ENCODE data around the gene TMEM266.

The TMEM266 gene

GRCh38 chr15:76168237-76168984 lies 108.6 kb downstream of the TMEM266 start:
- H3K4me3 ChIP-seq (ENCODE audit: insufficient read depth, low read depth, low read length, poor library complexity, severe bottlenecking) = no peak overlapping the region
- no peaks in the 10 kb centered on the region for H3K36me3 ChIP-seq (ENCODE audit: control insufficient read depth, insufficient read depth, low read length)
- H3K27ac ChIP-seq (ENCODE audit: insufficient read depth, low read length, poor library complexity, severe bottlenecking) = no peak overlapping the region
- no peaks in the 10 kb centered on the region for H3K9me3 ChIP-seq (ENCODE audit: control insufficient read depth, low read length)
- no peaks in the 10 kb centered on the region for H3K27me3 ChIP-seq (replicated peaks; ENCODE audit: control insufficient read depth, insufficient read depth, low read length, poor library complexity, severe bottlenecking)
- H3K4me1 ChIP-seq (ENCODE audit: control insufficient read depth, insufficient read depth, low read length, poor library complexity, severe bottlenecking) = no peaks in the 10 kb centered on the region
- DNase-seq = no peak

GRCh38 chr15:76169018-76169417 lies 109.2 kb downstream of the TMEM266 start:
- Histone ChIP-seq H3K27ac (ENCODE audit: insufficient read depth, low read length, poor library complexity, severe bottlenecking) (no peak overlapping the region), H3K27me3 (replicated peaks; ENCODE audit: control insufficient read depth, insufficient read depth, low read length, poor library complexity, severe bottlenecking) (no peaks in the 10 kb centered on the region), H3K36me3 (ENCODE audit: control insufficient read depth, insufficient read depth, low read length) (no peaks in the 10 kb centered on the region), H3K9me3 (ENCODE audit: control insufficient read depth, low read length) (no peaks in the 10 kb centered on the region), H3K4me3 (ENCODE audit: insufficient read depth, low read depth, low read length, poor library complexity, severe bottlenecking) (no peak overlapping the region), H3K4me1 (ENCODE audit: control insufficient read depth, insufficient read depth, low read length, poor library complexity, severe bottlenecking) (no peaks in the 10 kb centered on the region)
- DNase-seq = no peak

GRCh38 chr15:76169911-76170800 lies 110.4 kb downstream of the TMEM266 start:
- no peaks in the 10 kb centered on the region for H3K4me1 ChIP-seq (ENCODE audit: control insufficient read depth, insufficient read depth, low read length, poor library complexity, severe bottlenecking)
- no peak overlapping the region for H3K27ac ChIP-seq (ENCODE audit: insufficient read depth, low read length, poor library complexity, severe bottlenecking)
- DNase-seq = no peak
- H3K9me3 ChIP-seq (ENCODE audit: control insufficient read depth, low read length) = no peaks in the 10 kb centered on the region
- H3K27me3 ChIP-seq (replicated peaks; ENCODE audit: control insufficient read depth, insufficient read depth, low read length, poor library complexity, severe bottlenecking) = peaks cover 3% of the 10 kb centered on the region
- H3K36me3 ChIP-seq (ENCODE audit: control insufficient read depth, insufficient read depth, low read length) = no peaks in the 10 kb centered on the region
- no peak overlapping the region for H3K4me3 ChIP-seq (ENCODE audit: insufficient read depth, low read depth, low read length, poor library complexity, severe bottlenecking)

- Histone ChIP-seq H3K4me1 (ENCODE audit: control insufficient read depth, insufficient read depth, low read length, poor library complexity, severe bottlenecking) (no peaks in the 10 kb centered on the region), H3K36me3 (ENCODE audit: control insufficient read depth, insufficient read depth, low read length) (no peaks in the 10 kb centered on the region), H3K27ac (ENCODE audit: insufficient read depth, low read length, poor library complexity, severe bottlenecking) (no peak overlapping the region), H3K4me3 (ENCODE audit: insufficient read depth, low read depth, low read length, poor library complexity, severe bottlenecking) (no peak overlapping the region), H3K27me3 (replicated peaks; ENCODE audit: control insufficient read depth, insufficient read depth, low read length, poor library complexity, severe bottlenecking) (peaks cover 3% of the 10 kb centered on the region), H3K9me3 (ENCODE audit: control insufficient read depth, low read length) (no peaks in the 10 kb centered on the region)
- DNase-seq = no peak
Measured at GRCh38 chr15:76172782-76173181, 113.0 kb downstream of the TMEM266 start.

GRCh38 chr15:76173317-76173834 lies 113.6 kb downstream of the TMEM266 start:
- no peaks in the 10 kb centered on the region for H3K9me3 ChIP-seq (ENCODE audit: control insufficient read depth, low read length)
- H3K27ac ChIP-seq (ENCODE audit: insufficient read depth, low read length, poor library complexity, severe bottlenecking) = no peak overlapping the region
- peaks cover 3% of the 10 kb centered on the region for H3K27me3 ChIP-seq (replicated peaks; ENCODE audit: control insufficient read depth, insufficient read depth, low read length, poor library complexity, severe bottlenecking)

GRCh38 chr15:76174654-76175053 lies 114.9 kb downstream of the TMEM266 start:
- Histone ChIP-seq H3K27me3 (replicated peaks; ENCODE audit: control insufficient read depth, insufficient read depth, low read length, poor library complexity, severe bottlenecking) (peaks cover 3% of the 10 kb centered on the region), H3K27ac (ENCODE audit: insufficient read depth, low read length, poor library complexity, severe bottlenecking) (no peak overlapping the region), H3K4me3 (ENCODE audit: insufficient read depth, low read depth, low read length, poor library complexity, severe bottlenecking) (no peak overlapping the region), H3K36me3 (ENCODE audit: control insufficient read depth, insufficient read depth, low read length) (no peaks in the 10 kb centered on the region), H3K9me3 (ENCODE audit: control insufficient read depth, low read length) (no peaks in the 10 kb centered on the region), H3K4me1 (ENCODE audit: control insufficient read depth, insufficient read depth, low read length, poor library complexity, severe bottlenecking) (no peaks in the 10 kb centered on the region)
- DNase-seq = no peak

More at GRCh38 chr15:76173317-76173834, 113.6 kb downstream of the TMEM266 start:
- Histone ChIP-seq H3K4me1 (ENCODE audit: control insufficient read depth, insufficient read depth, low read length, poor library complexity, severe bottlenecking) (no peaks in the 10 kb centered on the region), H3K36me3 (ENCODE audit: control insufficient read depth, insufficient read depth, low read length) (no peaks in the 10 kb centered on the region), H3K4me3 (ENCODE audit: insufficient read depth, low read depth, low read length, poor library complexity, severe bottlenecking) (no peak overlapping the region)
- no peak for DNase-seq

- H3K27ac ChIP-seq (ENCODE audit: insufficient read depth, low read length, poor library complexity, severe bottlenecking) = no peak overlapping the region
Measured at GRCh38 chr15:76175442-76175841, 115.7 kb downstream of the TMEM266 start.

GRCh38 chr15:76176059-76176458 lies 116.3 kb downstream of the TMEM266 start:
- H3K36me3 ChIP-seq (ENCODE audit: control insufficient read depth, insufficient read depth, low read length) = no peaks in the 10 kb centered on the region
- H3K27me3 ChIP-seq (replicated peaks; ENCODE audit: control insufficient read depth, insufficient read depth, low read length, poor library complexity, severe bottlenecking) = peaks cover 3% of the 10 kb centered on the region
- no peak for DNase-seq
- H3K4me3 ChIP-seq (ENCODE audit: insufficient read depth, low read depth, low read length, poor library complexity, severe bottlenecking) = no peak overlapping the region
- no peak overlapping the region for H3K27ac ChIP-seq (ENCODE audit: insufficient read depth, low read length, poor library complexity, severe bottlenecking)
- no peaks in the 10 kb centered on the region for H3K4me1 ChIP-seq (ENCODE audit: control insufficient read depth, insufficient read depth, low read length, poor library complexity, severe bottlenecking)
- H3K9me3 ChIP-seq (ENCODE audit: control insufficient read depth, low read length) = no peaks in the 10 kb centered on the region

More at GRCh38 chr15:76175442-76175841, 115.7 kb downstream of the TMEM266 start:
- H3K27me3 ChIP-seq (replicated peaks; ENCODE audit: control insufficient read depth, insufficient read depth, low read length, poor library complexity, severe bottlenecking) = peaks cover 3% of the 10 kb centered on the region
- H3K4me3 ChIP-seq (ENCODE audit: insufficient read depth, low read depth, low read length, poor library complexity, severe bottlenecking) = no peak overlapping the region
- no peaks in the 10 kb centered on the region for H3K4me1 ChIP-seq (ENCODE audit: control insufficient read depth, insufficient read depth, low read length, poor library complexity, severe bottlenecking)
- no peaks in the 10 kb centered on the region for H3K9me3 ChIP-seq (ENCODE audit: control insufficient read depth, low read length)
- H3K36me3 ChIP-seq (ENCODE audit: control insufficient read depth, insufficient read depth, low read length) = no peaks in the 10 kb centered on the region
- DNase-seq = no peak

- Histone ChIP-seq H3K4me3 (ENCODE audit: insufficient read depth, low read depth, low read length, poor library complexity, severe bottlenecking) (no peak overlapping the region), H3K27me3 (replicated peaks; ENCODE audit: control insufficient read depth, insufficient read depth, low read length, poor library complexity, severe bottlenecking) (peaks cover 3% of the 10 kb centered on the region), H3K36me3 (ENCODE audit: control insufficient read depth, insufficient read depth, low read length) (no peaks in the 10 kb centered on the region), H3K27ac (ENCODE audit: insufficient read depth, low read length, poor library complexity, severe bottlenecking) (no peak overlapping the region), H3K4me1 (ENCODE audit: control insufficient read depth, insufficient read depth, low read length, poor library complexity, severe bottlenecking) (no peaks in the 10 kb centered on the region), H3K9me3 (ENCODE audit: control insufficient read depth, low read length) (no peaks in the 10 kb centered on the region)
- DNase-seq = no peak
Measured at GRCh38 chr15:76176487-76177085, 116.8 kb downstream of the TMEM266 start.

All from effector memory CD4-positive, alpha-beta T cell (primary cell).